ENCODE measurements around the gene PCDHA9.
"Not testable (repeated sequence)": the region's sequence is repeated elsewhere in the genome, so short reads cannot be mapped to it uniquely, and the experiment has no call there.

The PCDHA9 gene

DNA sequence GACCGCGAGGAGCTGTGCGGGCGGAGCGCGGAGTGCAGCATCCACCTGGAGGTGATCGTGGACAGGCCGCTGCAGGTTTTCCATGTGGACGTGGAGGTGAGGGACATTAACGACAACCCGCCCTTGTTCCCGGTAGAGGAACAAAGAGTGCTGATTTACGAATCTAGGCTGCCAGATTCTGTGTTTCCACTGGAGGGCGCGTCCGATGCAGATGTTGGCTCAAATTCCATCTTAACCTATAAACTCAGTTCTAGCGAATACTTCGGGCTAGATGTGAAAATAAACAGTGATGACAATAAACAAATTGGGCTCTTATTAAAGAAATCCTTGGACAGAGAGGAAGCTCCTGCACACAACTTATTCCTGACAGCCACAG lies 19.8 kb upstream of the PCDHA9 start:
- no peak overlapping the region for H3K27ac ChIP-seq
- ChIA-PET CTCF (interaction anchor here (0.6 to 1.1 kb wide), 3 partner anchors 13 to 389 kb away, joined by 3 to 5 read pairs (median 4); no protein-coding TSS in a partner anchor), POLR2A (ENCODE audit: low non-redundant PET) (no interaction called here)
- TF ChIP-seq, protein P1, sequence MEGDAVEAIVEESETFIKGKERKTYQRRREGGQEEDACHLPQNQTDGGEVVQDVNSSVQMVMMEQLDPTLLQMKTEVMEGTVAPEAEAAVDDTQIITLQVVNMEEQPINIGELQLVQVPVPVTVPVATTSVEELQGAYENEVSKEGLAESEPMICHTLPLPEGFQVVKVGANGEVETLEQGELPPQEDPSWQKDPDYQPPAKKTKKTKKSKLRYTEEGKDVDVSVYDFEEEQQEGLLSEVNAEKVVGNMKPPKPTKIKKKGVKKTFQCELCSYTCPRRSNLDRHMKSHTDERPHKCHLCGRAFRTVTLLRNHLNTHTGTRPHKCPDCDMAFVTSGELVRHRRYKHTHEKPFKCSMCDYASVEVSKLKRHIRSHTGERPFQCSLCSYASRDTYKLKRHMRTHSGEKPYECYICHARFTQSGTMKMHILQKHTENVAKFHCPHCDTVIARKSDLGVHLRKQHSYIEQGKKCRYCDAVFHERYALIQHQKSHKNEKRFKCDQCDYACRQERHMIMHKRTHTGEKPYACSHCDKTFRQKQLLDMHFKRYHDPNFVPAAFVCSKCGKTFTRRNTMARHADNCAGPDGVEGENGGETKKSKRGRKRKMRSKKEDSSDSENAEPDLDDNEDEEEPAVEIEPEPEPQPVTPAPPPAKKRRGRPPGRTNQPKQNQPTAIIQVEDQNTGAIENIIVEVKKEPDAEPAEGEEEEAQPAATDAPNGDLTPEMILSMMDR (conservative IDR thresholded peaks at IDR 0.05; ENCODE audit: low read depth) = no peak
- no peak for DNase-seq (ENCODE audit: low spot score)

DNA sequence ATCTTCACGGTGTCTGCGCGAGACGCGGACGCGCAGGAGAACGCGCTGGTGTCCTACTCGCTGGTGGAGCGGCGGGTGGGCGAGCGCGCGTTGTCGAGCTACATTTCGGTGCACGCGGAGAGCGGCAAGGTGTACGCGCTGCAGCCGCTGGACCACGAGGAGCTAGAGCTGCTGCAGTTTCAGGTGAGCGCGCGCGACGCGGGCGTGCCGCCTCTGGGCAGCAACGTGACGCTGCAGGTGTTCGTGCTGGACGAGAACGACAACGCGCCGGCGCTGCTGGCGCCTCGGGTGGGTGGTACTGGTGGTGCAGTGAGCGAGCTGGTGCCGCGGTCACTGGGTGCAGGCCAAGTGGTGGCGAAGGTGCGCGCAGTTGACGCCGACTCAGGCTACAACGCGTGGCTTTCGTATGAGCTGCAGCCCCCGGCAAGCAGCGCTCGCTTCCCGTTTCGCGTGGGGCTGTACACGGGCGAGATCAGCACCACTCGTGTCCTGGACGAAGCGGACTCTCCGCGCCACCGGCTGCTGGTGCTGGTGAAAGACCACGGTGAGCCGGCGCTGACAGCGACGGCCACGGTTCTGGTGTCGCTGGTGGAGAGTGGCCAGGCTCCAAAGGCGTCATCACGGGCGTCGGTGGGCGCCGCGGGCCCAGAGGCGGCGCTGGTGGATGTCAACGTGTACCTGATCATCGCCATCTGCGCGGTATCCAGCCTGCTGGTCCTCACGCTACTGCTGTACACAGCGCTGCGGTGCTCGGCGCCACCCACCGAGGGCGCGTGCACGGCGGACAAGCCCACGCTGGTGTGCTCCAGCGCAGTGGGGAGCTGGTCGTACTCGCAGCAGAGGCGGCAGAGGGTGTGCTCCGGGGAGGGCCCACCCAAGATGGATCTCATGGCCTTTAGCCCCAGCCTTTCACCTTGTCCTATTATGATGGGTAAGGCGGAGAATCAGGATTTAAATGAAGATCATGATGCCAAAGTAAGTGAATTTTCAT lies 18.4 kb upstream of the PCDHA9 start:
- DNase-seq (ENCODE audit: low spot score); POLR2A ChIA-PET (ENCODE audit: low non-redundant PET); H3K27ac ChIP-seq: not testable (repeated sequence)
- CTCF ChIA-PET = interaction anchor here (0.6 kb wide), 1 partner anchor 10 kb away, joined by 3 read pairs; no protein-coding TSS in a partner anchor

DNA sequence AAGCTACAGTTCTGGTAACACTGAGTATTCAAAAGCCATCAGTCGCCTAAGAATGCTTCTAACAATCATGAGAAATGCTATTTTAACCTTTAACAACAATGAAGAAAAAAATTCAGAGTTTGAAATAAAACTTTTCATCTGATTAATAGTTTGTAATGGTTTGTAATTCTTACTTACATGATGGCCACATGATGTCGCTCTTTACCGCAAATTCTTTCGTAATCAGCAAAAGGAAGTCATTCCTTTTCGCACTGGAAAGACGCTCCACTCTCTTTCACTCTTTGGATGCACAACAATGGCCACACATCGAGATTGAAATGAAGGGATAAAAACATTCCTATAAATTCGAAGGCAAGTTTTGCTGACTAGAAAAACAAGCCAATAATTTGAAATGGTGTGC lies 14.2 kb upstream of the PCDHA9 start, which contains the start of gene PCDHA7:
TSS of gene PCDHA7 (plus strand) at position 277 of the 400 bp plus-strand sequence. CDS start at position 392, 115 bp downstream.
- TF ChIP-seq, protein P1 (conservative IDR thresholded peaks at IDR 0.05; ENCODE audit: low read depth) = peak; percentile 27
- no peak for DNase-seq (ENCODE audit: low spot score)
- ChIA-PET CTCF (no interaction called here), POLR2A (ENCODE audit: low non-redundant PET) (no interaction called here)
- no peak within 1 kb of the TSS for H3K27ac ChIP-seq

DNA sequence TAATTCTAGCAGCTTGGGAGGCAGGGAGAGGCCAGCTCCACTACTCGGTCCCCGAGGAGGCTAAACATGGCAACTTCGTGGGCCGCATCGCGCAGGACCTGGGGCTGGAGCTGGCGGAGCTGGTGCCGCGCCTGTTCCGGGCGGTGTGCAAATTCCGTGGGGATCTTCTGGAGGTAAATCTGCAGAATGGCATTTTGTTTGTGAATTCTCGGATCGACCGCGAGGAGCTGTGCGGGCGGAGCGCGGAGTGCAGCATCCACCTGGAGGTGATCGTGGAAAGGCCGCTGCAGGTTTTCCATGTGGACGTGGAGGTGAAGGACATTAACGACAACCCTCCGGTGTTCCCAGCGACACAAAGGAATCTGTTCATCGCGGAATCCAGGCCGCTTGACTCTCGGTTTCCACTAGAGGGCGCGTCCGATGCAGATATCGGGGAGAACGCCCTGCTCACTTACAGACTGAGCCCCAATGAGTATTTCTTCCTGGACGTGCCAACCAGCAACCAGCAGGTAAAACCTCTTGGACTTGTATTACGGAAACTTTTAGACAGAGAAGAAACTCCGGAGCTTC lies 13.7 kb upstream of the PCDHA9 start:
- POLR2A ChIA-PET (ENCODE audit: low non-redundant PET) = not testable (repeated sequence)

DNA sequence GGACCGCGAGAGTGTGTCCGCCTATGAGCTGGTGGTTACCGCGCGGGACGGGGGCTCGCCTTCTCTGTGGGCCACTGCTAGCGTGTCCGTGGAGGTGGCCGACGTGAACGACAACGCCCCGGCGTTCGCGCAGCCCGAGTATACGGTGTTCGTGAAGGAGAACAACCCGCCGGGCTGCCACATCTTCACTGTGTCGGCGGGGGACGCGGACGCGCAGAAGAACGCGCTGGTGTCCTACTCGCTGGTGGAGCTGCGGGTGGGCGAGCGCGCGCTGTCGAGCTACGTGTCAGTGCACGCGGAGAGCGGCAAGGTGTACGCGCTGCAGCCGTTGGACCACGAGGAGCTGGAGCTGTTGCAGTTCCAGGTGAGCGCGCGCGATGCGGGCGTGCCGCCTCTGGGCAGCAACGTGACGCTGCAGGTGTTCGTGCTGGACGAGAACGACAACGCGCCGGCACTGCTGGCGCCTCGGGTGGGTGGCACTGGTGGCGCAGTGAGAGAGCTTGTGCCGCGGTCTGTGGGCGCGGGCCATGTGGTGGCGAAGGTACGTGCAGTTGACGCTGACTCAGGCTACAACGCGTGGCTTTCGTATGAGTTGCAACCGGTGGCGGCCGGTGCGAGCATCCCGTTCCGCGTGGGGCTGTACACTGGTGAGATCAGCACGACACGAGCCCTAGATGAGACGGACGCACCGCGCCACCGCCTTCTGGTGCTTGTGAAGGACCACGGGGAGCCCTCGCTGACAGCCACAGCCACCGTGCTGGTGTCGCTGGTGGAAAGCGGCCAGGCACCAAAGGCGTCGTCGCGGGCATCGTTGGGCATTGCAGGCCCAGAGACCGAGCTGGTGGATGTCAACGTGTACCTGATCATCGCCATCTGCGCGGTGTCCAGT lies 12.3 kb upstream of the PCDHA9 start:
- ChIA-PET CTCF (interaction anchor here (0.5 kb wide), 2 partner anchors 24 to 387 kb away, joined by 3 to 4 read pairs; partner anchors contain the start of gene PCDHB14), POLR2A (ENCODE audit: low non-redundant PET) (no interaction called here)

More for the DNA sequence above, 13.7 kb upstream of the PCDHA9 start:
- CTCF ChIA-PET; DNase-seq (ENCODE audit: low spot score); H3K27ac ChIP-seq: not testable (repeated sequence)

DNA sequence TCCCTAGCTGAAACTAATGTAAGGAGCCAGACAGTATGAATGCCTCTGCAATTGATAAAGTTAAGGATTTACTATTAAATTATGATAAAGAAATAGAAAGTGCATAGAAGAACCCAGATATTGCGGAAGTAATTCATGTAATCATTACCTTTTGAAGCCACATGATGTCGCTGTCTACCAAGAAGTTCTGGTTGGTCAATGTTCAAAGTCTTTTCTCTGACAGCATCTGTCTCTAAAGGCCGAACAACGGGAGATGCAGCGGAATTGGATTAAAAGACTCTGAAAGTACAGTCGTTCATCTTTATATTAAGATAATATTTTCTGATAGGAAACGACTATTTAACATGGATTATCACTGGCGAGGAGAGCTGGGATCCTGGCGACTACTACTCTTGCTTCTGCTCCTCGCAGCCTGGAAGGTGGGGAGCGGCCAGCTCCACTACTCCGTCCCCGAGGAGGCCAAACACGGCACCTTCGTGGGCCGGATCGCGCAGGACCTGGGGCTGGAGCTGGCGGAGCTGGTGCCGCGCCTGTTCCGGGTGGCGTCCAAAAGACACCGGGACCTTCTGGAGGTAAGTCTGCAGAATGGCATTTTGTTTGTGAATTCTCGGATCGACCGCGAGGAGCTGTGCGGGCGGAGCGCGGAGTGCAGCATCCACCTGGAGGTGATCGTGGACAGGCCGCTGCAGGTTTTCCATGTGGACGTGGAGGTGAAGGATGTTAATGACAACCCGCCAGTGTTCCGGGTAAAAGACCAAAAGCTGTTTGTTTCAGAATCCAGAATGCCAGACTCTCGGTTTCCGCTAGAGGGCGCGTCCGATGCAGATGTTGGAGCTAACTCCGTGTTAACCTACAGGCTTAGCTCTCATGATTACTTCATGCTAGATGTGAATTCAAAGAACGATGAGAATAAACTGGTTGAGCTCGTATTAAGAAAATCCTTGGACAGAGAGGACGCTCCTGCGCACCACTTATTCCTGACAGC lies 6.9 kb upstream of the PCDHA9 start, which contains the start of gene PCDHA8:
TSS of gene PCDHA8 (plus strand) at position 210 of the 985 bp plus-strand sequence. CDS start at position 345, 135 bp downstream.
- ChIA-PET CTCF (interaction anchor here (0.5 to 4.7 kb wide), 41 partner anchors 8 to 1942 kb away, joined by 3 to 123 read pairs (median 4); partner anchors contain the start of genes PCDHA1, PCDHA11, PCDHA12 and PCDHA13), POLR2A (ENCODE audit: low non-redundant PET) (interaction anchor here (0.5 to 1.0 kb wide), 4 partner anchors 18 to 642 kb away, joined by 3 to 6 read pairs (median 4); no protein-coding TSS in a partner anchor)
- TF ChIP-seq, protein P1 (conservative IDR thresholded peaks at IDR 0.05; ENCODE audit: low read depth) = peak; percentile 85
- DNase-seq (ENCODE audit: low spot score) = peak; percentile 73
- H3K27ac ChIP-seq = no peak within 1 kb of the TSS

More for the DNA sequence above, 12.3 kb upstream of the PCDHA9 start:
- TF ChIP-seq, protein P1 (conservative IDR thresholded peaks at IDR 0.05; ENCODE audit: low read depth) = no peak
- no peak overlapping the region for H3K27ac ChIP-seq
- no peak for DNase-seq (ENCODE audit: low spot score)
